C4-2B (cell line): ENCODE measurements around the gene STEAP1.

Source experiments
- H3K27ac ChIP-seq: fragments of 450-650 bp; 2 replicates; pipeline ENCODE4 v1.5.1; 2017
- CTCF ChIP-seq: fragments of 450-650 bp; conservative IDR thresholded peaks from 2 replicates; pipeline ENCODE4 v1.5.1; 2017; ENCODE audit warnings: mild to moderate bottlenecking
- ZFX ChIP-seq: fragments of 450-650 bp; IDR thresholded peaks from 2 replicates; pipeline ENCODE4 v1.6.1; 2017

The STEAP1 gene

GRCh38 chr7:90169891-90170290 is 15.6 kb downstream of the STEAP1 start:
- H3K27ac ChIP-seq, result no peak overlapping the region
- no peak for TF ChIP-seq CTCF
- TF ChIP-seq ZFX, result no peak

GRCh38 chr7:90172121-90172520 is 17.9 kb downstream of the STEAP1 start:
- peak overlapping the region; percentile 37; the same call in 1 of the 2 replicates for H3K27ac ChIP-seq
- no peak for TF ChIP-seq ZFX
- TF ChIP-seq CTCF, result no peak

GRCh38 chr7:90172624-90173023 is 18.4 kb downstream of the STEAP1 start:
- no peak overlapping the region for H3K27ac ChIP-seq
- TF ChIP-seq ZFX, result no peak
- no peak for TF ChIP-seq CTCF

GRCh38 chr7:90173127-90173844 is 19.0 kb downstream of the STEAP1 start:
- peak overlapping the region; percentile 4 for H3K27ac ChIP-seq
- TF ChIP-seq CTCF, result no peak
- TF ChIP-seq ZFX, result no peak

- TF ChIP-seq CTCF (no peak), ZFX (no peak)
- H3K27ac ChIP-seq, result peak overlapping the region; percentile 4; the same call in 1 of the 2 replicates
Observed at GRCh38 chr7:90175667-90176066, 21.4 kb downstream of the STEAP1 start.

- TF ChIP-seq CTCF (no peak), ZFX (no peak)
- peak overlapping the region; percentile 4; the same call in 1 of the 2 replicates for H3K27ac ChIP-seq
Observed at GRCh38 chr7:90176195-90176594, 21.9 kb downstream of the STEAP1 start.

- peak overlapping the region; percentile 63; the same call in 1 of the 2 replicates for H3K27ac ChIP-seq
- TF ChIP-seq CTCF (no peak), ZFX (no peak)
Observed at GRCh38 chr7:90178166-90178565, 23.9 kb downstream of the STEAP1 start.
